Activated T-cell treated with anti-CD3 and anti-CD28 coated beads, Interleukin-2, amount 50 U/mL, for 1 hour (primary cell): ENCODE results near the gene TRERF1.

ENCODE experiments used
- DNase-seq: peaks from one replicate; pipeline ENCODE4 v3.0.0-alpha.2; 2020

The TRERF1 gene

DNA sequence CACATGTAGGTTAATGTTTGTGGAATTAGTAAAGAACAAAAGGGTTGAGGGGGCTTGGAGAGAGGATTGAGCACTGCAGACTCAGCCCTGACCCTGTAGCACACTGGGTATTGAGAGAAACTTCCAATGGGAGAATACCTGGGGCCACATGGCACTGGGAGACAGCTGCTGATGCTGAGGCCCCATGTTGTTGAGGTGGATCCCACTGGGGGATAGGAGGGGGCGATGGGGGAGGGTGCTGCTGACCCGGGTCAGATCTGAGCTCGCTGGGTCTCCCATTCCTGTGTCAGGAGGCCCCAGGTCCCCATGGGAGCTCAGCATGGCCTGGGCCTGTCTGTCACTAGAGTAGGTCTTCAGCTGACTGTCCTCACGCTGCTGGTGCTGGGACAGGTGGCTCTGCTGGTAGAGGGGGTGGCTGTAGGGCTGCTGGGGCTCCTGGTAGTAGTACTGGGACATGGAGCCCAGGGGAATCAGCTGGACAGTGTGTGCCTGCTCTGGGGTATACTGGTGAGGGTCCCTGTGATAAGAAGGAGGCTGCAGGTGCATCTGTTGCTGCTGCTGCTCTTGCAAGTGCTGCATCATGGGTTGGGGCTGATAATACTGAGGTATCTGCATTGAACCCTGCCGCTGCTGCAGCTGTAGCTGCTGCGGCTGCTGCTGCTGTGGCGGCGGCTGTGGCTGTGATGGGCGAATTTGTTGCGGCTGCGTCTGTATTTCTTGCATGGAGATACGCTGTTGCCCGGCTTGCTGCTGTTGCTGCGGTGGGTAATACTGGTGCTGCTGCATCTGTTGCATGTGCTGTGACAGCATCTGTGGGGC is 183.5 kb downstream of the TRERF1 start:
- no peak for DNase-seq

DNA sequence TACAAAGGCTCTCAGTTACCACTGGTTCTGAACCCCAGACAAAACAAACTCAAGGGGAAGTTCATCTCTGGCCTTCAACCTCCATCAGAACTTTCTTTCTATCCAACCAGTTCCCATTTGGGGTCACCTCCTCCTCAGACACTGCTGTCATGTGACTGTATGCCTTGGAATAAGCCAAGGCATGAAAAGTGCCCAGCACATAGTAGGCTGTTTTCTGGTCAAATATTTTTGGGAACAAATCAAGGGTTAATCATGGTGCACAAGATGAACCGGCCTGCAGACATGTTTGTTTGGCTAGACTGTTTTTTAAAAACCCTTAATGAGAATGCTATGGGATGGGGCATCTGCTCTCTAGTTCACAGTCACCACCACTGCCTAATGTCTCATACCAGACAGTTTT is 185.2 kb downstream of the TRERF1 start:
- DNase-seq, result no peak

DNA sequence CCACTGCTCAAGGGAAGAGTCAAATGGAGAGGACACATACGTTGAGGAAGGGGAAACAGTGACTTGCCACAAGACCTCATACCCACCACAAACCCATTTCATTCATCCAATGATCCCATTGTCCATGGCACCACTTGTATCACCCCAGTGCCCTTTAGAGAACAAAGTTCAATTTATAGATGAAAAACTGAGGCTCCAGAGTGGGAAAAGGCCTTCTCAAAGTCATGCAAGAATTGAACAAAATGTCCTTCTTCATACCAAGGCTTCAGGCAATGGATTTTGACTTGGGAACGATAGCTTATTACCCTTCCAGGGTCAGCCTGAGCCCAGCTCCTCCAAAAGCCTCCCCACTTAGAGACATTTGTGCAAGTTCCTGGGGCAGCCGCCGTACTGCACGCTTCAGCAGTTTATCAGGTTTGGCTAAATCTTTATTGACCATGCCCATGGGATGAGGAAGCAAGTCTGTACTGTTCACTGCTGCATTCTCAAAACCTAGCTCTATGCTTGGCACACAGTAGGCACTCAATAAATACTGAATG is 186.8 kb downstream of the TRERF1 start:
- no peak for DNase-seq

DNA sequence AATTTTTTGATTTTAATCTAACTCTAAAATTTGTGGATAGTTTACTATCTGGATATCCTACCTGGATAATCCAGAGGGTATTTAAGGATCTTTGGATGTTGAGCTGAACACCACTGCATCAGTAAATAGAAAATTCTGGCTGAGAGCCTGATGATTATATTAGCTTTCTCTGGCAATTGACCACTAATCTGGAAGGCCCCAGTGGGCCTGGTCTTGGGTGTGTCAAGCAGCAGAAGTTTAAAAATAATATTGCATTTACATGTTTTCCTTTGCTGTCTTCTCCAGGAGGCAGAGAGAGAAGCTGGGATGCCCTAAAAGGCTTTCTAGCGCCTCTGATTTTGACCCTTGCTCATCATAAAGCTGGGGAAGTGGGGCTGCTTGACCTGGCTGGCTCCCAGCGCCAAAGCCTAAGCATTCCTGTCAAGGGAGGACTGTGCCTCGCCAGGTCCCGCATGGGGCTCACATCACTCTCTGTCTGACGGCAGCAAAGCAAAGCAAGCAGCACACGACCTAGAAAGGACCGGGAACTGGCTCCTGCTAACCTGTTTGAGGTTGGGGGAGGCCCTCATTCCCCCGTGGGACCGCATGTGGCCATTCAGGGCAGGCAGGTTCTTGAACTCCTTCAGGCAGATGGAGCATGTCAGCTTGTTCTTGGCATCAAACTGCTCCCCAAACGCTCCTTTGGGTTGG is 187.4 kb downstream of the TRERF1 start:
- no peak for DNase-seq

GRCh38 chr6:42263165-42263728 is 188.5 kb downstream of the TRERF1 start:
- no peak for DNase-seq

GRCh38 chr6:42260972-42261371 is 190.8 kb downstream of the TRERF1 start:
- peak; percentile 48 for DNase-seq

DNA sequence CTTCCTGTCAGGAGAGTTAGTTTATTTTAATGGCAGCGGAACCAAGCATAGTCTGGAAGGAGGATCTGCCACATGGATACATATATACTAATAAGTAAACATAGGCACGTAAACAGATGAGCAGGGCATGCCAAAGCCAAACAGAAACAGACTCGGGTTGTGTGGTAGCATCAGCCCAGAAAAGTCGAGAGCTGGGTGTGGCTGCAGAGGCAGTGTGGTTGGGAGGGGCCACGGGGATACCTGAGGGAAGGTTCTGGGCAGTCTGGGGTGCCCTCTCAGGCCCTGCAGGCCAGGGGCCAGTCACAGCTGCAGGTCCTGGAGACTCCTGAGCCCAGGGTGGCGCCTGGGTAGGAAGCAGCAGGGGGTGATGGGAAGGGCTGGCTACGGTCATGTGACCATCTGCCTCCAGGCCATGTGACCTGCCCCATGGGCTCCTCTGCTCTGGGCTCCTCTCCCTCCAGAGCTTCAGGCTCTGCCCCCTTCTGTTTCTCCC is 191.3 kb downstream of the TRERF1 start:
- no peak for DNase-seq

GRCh38 chr6:42259841-42260395 is 191.8 kb downstream of the TRERF1 start:
- no peak for DNase-seq

DNA sequence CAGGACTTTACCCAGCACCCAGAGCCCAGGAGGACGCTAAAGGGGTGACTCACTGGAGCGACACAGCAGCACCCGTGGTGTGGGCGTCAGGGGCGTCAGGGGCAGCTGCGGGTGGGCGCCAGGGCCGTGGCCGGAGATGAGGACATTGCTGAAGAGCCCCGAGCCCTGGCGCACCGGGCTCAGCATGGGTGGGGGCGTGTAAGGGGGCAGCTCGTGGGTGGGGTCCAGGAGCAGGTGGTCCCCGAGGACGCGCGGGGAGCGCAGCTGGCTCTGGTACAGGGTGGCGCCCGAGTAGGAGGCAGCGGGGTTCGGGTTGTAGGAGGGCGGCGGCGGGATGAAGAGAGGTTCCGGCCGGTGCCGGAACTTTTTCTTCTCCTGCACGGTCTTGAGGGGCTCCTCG is 192.4 kb downstream of the TRERF1 start:
- no peak for DNase-seq

- DNase-seq, result no peak
Observed at GRCh38 chr6:42257614-42258013, 194.1 kb downstream of the TRERF1 start.

DNA sequence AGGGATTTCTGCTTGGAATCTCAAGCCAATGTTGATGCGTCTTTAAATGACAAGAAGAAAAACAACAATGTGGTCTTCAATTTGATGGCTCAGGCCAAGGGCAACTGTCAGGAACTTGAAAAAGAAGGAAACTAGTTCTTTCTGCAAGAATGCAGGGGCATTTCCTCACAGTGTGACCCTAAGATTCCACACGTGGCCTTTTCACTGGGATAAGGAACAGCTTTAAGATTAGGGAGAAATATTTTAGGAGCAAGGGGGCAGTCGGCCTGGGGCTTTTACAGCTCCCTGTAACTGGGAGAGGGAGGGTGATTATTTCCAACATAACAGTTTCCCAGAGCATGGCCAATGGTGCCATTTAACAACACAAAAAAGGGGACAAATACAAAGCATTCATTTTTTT is 194.7 kb downstream of the TRERF1 start:
- DNase-seq, result no peak

DNA sequence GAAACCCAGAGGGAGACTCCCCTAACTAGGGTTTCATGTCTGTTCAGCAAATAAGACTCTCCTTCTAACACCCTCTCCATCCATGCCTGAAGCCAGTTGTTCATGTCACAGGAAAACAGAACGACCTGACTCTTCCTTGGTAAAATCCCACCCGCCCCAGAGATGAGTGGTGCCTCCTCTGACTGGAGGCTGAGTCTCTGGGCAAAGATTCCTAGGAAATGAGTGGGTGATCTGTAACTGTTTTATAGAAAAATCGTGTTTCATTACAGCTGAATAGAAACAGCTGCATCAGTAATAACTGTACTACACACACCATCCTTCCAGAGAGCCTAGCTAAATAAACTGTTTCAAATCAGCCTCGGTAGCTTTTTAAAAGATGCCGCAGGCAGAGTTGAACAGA is 196.7 kb downstream of the TRERF1 start:
- no peak for DNase-seq

- no peak for DNase-seq
Observed at GRCh38 chr6:42254505-42254904, 197.2 kb downstream of the TRERF1 start.

DNA sequence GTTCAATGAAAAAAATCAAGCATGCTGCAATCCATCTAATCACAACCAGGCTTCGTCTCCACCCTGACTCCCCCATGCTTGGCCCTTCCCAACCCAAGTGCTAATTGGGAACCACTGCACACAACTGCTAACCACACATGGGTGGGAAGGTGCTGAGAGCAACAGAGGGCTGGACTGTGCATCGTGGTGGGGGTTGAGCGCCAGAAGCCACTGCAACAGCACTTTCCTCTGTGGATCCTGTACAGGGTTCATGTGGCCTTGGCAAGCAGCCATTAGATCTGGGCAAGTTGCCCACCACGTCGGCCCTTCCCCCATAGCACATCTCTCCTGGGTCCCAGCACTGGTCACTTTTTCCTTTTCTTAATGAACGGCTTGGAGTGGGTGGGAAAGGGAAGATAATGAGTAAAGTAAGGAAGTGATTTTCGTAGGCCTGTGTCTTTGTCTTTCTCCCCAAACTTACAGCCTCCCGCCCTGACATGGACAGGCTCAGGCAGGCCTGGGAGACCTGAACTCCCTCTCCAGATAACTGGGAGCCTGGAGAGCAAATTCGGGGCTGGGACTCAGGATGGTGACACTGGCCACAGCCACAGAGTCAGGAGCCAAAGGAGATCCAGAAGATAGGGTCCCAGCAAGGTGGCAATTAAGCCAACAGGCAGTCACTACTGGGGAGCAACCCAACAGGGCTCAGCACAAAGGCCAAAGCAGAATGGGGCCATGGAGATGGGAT is 199.7 kb downstream of the TRERF1 start:
- no peak for DNase-seq

GRCh38 chr6:42251500-42251899 is 200.2 kb downstream of the TRERF1 start:
- DNase-seq, result no peak

DNA sequence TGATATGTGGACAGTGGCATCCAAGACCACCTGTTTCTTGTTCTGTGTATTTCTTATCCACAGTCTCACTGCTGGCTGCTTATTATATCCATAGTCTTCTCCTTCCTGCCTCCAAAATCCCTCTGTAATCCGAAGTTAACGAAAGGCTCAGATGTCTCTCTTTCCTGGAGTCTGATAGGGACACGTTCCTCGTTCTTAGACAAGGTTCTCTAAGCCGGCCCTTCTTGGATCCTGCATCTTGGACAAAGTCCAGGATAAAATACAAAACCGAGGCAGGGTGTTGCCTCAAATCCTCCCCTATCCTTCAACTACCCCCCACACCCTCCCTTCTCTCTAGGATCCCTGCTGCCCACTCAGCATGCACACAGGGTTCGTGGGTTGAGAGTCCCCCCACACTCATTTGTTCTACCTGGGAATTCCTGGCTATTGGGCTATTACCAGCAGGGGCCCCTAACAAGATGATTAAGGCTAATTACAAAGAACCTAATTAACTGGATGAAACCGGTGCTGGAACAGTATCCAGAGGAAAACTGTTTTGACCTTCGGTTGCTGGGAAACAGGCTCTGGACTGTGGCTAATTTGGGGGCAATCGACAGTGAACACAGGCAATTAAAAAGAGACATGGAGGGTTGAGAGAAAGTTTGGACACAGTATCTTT is 201.3 kb downstream of the TRERF1 start:
- no peak for DNase-seq

- DNase-seq, result no peak
Observed at GRCh38 chr6:42249279-42249678, 202.4 kb downstream of the TRERF1 start.

DNA sequence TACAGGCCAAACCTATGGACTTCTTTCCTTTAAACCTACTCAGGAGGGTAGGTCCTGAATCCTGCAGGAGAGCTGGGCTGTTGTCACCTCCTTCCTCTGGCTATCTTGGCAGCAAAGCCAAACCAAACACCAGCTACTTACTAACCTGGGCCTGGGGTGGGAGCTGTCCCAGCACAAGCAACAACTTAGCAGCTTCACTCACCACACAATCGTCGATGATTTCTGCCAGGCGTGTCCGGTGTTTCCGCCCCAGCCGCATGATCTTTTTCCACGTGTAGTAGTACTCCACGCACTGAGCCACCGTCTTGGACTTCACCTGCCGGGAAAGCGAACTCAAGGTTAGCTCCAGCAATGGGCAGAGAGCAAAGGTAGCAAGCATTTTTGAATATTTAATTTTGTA is 208.7 kb downstream of the TRERF1 start:
- DNase-seq, result no peak

GRCh38 chr6:42241915-42242314 is 209.8 kb downstream of the TRERF1 start:
- DNase-seq, result no peak

- no peak for DNase-seq
Observed at GRCh38 chr6:42239736-42240375, 211.9 kb downstream of the TRERF1 start.

- DNase-seq, result no peak
Observed at GRCh38 chr6:42239333-42239732, 212.4 kb downstream of the TRERF1 start.

GRCh38 chr6:42237857-42238256 is 213.9 kb downstream of the TRERF1 start:
- DNase-seq, result no peak
